Effector CD4-positive, alpha-beta T cell (primary cell): ENCODE data around the gene FASTKD1.
"Not testable (repeated sequence)": the region's sequence is repeated elsewhere in the genome, so short reads cannot be mapped to it uniquely, and the experiment has no call there.

Experiments
- DNase-seq: peaks from one replicate; pipeline ENCODE4 v3.0.0-alpha.2; 2020

The FASTKD1 gene

GRCh38 chr2:169571571-169571970 is 2.1 kb downstream of the FASTKD1 start:
- no peak for DNase-seq

- DNase-seq: not testable (repeated sequence)
Observed at GRCh38 chr2:169570752-169571151, 2.9 kb downstream of the FASTKD1 start.

- DNase-seq: no peak
Observed at GRCh38 chr2:169569948-169570347, 3.7 kb downstream of the FASTKD1 start.

GRCh38 chr2:169565686-169566085 is 8.0 kb downstream of the FASTKD1 start:
- no peak for DNase-seq

- no peak for DNase-seq
Observed at GRCh38 chr2:169562519-169562918, 11.1 kb downstream of the FASTKD1 start.

- not testable (repeated sequence) for DNase-seq
Observed at GRCh38 chr2:169562084-169562483, 11.6 kb downstream of the FASTKD1 start.

- DNase-seq: no peak
Observed at GRCh38 chr2:169561364-169561763, 12.3 kb downstream of the FASTKD1 start.

- no peak for DNase-seq
Observed at GRCh38 chr2:169546756-169547155, 26.9 kb downstream of the FASTKD1 start.

GRCh38 chr2:169542433-169542832 is 31.2 kb downstream of the FASTKD1 start:
- no peak for DNase-seq

- no peak for DNase-seq
Observed at GRCh38 chr2:169540146-169540545, 33.5 kb downstream of the FASTKD1 start.

GRCh38 chr2:169539460-169539859 is 34.2 kb downstream of the FASTKD1 start:
- not testable (repeated sequence) for DNase-seq

- DNase-seq: peak; percentile 73
Observed at GRCh38 chr2:169528271-169528701, 45.4 kb downstream of the FASTKD1 start.

GRCh38 chr2:169526451-169526850 is 47.2 kb downstream of the FASTKD1 start:
- no peak for DNase-seq

GRCh38 chr2:169525434-169525833 is 48.2 kb downstream of the FASTKD1 start:
- no peak for DNase-seq

GRCh38 chr2:169523681-169524080 is 50.0 kb downstream of the FASTKD1 start:
- no peak for DNase-seq

- DNase-seq: no peak
Observed at GRCh38 chr2:169520896-169521295, 52.8 kb downstream of the FASTKD1 start.

GRCh38 chr2:169516488-169516995 is 57.1 kb downstream of the FASTKD1 start:
- DNase-seq: not testable (repeated sequence)

GRCh38 chr2:169514758-169515157 is 58.9 kb downstream of the FASTKD1 start:
- not testable (repeated sequence) for DNase-seq

- DNase-seq: no peak
Observed at GRCh38 chr2:169513926-169514325, 59.7 kb downstream of the FASTKD1 start.

- no peak for DNase-seq
Observed at GRCh38 chr2:169513094-169513493, 60.6 kb downstream of the FASTKD1 start.

GRCh38 chr2:169512525-169512924 is 61.1 kb downstream of the FASTKD1 start:
- DNase-seq: no peak

GRCh38 chr2:169511818-169512217 is 61.8 kb downstream of the FASTKD1 start:
- DNase-seq: no peak

- no peak for DNase-seq
Observed at GRCh38 chr2:169510496-169510895, 63.2 kb downstream of the FASTKD1 start.

GRCh38 chr2:169509955-169510354 is 63.7 kb downstream of the FASTKD1 start:
- DNase-seq: no peak

GRCh38 chr2:169509298-169509885 is 64.3 kb downstream of the FASTKD1 start, which contains the start of gene KLHL41:
Gene KLHL41, plus strand, starts transcription at chr2:169509702. Its CDS starts 77 bp downstream, at chr2:169509779.
- DNase-seq: no peak
